SU-DHL-6 (cell line): ENCODE results near the gene SPATA4.
A peak's percentile ranks its signal among the peaks of the same experiment; 100 is the strongest.

Experiments
- H2AFZ ChIP-seq: fragments of 200-600 bp; sonication (generic); 2 replicates; pipeline ENCODE4 v1.6.1; 2014; ENCODE audit warnings: low read depth, mild to moderate bottlenecking, moderate library complexity, mixed read lengths, antibody characterized with exemption, low read length; ENCODE audit not compliant: severe bottlenecking
- H3F3A ChIP-seq: fragments of 200-600 bp; shearing (Covaris generic); 2 replicates; pipeline ENCODE4 v1.6.0; 2016; ENCODE audit warnings: antibody characterized with exemption, mild to moderate bottlenecking; ENCODE audit not compliant: insufficient read depth
- H3K27ac ChIP-seq: fragments of 200-600 bp; sonication (generic); 2 replicates; pipeline ENCODE4 v1.5.1; 2016; ENCODE audit warnings: low read depth, mild to moderate bottlenecking, low read length, moderate library complexity, mixed read lengths
- H3K27me3 ChIP-seq: fragments of 200-600 bp; sonication (generic), shearing (Covaris generic); 2 replicates; pipeline ENCODE4 v1.6.0; 2014; ENCODE audit warnings: mild to moderate bottlenecking, low read length
- H3K36me3 ChIP-seq: fragments of 200-600 bp; sonication (generic); 2 replicates; pipeline ENCODE4 v1.6.1; 2014; ENCODE audit warnings: mild to moderate bottlenecking, low read length, mixed read lengths
- H3K4me2 ChIP-seq: fragments of 300-600, 200-600 bp; shearing (Covaris generic), sonication (generic); 2 replicates; pipeline ENCODE4 v1.6.0; 2014; ENCODE audit warnings: low read length, low read depth, mild to moderate bottlenecking; ENCODE audit not compliant: poor library complexity, severe bottlenecking
- H3K4me3 ChIP-seq: fragments of 200-600 bp; sonication (generic); 2 replicates; pipeline ENCODE4 v1.5.1; 2014; ENCODE audit warnings: antibody characterized with exemption, low read length, mild to moderate bottlenecking, mixed read lengths; ENCODE audit not compliant: insufficient read depth, poor library complexity, severe bottlenecking
- H3K79me2 ChIP-seq: fragments of 200-600 bp; sonication (generic); 2 replicates; pipeline ENCODE4 v1.6.1; 2014; ENCODE audit warnings: mild to moderate bottlenecking, low read length, moderate library complexity; ENCODE audit not compliant: insufficient read depth
- H3K9ac ChIP-seq: fragments of 200-600 bp; sonication (generic); 2 replicates; pipeline ENCODE4 v1.7.0; 2014; ENCODE audit warnings: mild to moderate bottlenecking, low read length
- H3K9me2 ChIP-seq: fragments of 200-600 bp; sonication (generic); replicated peaks from 2 replicates; pipeline ENCODE4 v1.6.1; 2014; ENCODE audit warnings: low read length; ENCODE audit not compliant: insufficient read depth
- H3K9me3 ChIP-seq: fragments of 200-600 bp; sonication (generic); 2 replicates; pipeline ENCODE4 v1.6.1; 2014; ENCODE audit warnings: low read length, mixed read lengths; ENCODE audit not compliant: insufficient read depth
- H4K20me1 ChIP-seq: fragments of 200-600 bp; sonication (generic); 2 replicates; pipeline ENCODE4 v1.6.1; 2014; ENCODE audit warnings: low read depth, mild to moderate bottlenecking, antibody characterized with exemption, low read length, moderate library complexity, mixed read lengths
- CTCF ChIP-seq: fragments of 200-600 bp; sonication (generic); IDR thresholded peaks from one replicate; pipeline ENCODE4 v1.5.1; 2017; ENCODE audit warnings: antibody characterized with exemption, mild to moderate bottlenecking, low read length, moderate library complexity; ENCODE audit not compliant: insufficient read depth, poor library complexity, severe bottlenecking
- EZH2phosphoT487 ChIP-seq: fragments of 200-600 bp; sonication (generic), shearing (Covaris generic); conservative IDR thresholded peaks from 2 replicates; pipeline ENCODE4 v1.6.1; 2018; ENCODE audit warnings: mild to moderate bottlenecking, antibody characterized with exemption, low read length, moderate library complexity, mixed read lengths

Gene SPATA4

GRCh38 chr4:176238826-176239225 is 43.4 kb upstream of the SPATA4 start:
- no peak for TF ChIP-seq CTCF
- TF ChIP-seq EZH2phosphoT487: no peak
- Histone ChIP-seq H3K9me2 (no peaks in the 10 kb centered on the region), H3F3A (no peaks in the 10 kb centered on the region), H3K9ac (no peak overlapping the region), H3K4me2 (no peak overlapping the region), H3K9me3 (no peaks in the 10 kb centered on the region), H3K27ac (no peak overlapping the region), H3K27me3 (no peaks in the 10 kb centered on the region), H3K79me2 (no peaks in the 10 kb centered on the region), H3K36me3 (no peaks in the 10 kb centered on the region), H2AFZ (no peak overlapping the region), H4K20me1 (no peaks in the 10 kb centered on the region), H3K4me3 (no peak overlapping the region)

GRCh38 chr4:176238157-176238610 is 42.8 kb upstream of the SPATA4 start:
- H3K4me2 ChIP-seq: no peak overlapping the region
- TF ChIP-seq EZH2phosphoT487 (no peak), CTCF (no peak)
- H4K20me1 ChIP-seq: no peaks in the 10 kb centered on the region
- H3K4me3 ChIP-seq: no peak overlapping the region
- no peak overlapping the region for H2AFZ ChIP-seq
- no peak overlapping the region for H3K9ac ChIP-seq
- H3K9me3 ChIP-seq: no peaks in the 10 kb centered on the region
- H3K9me2 ChIP-seq: no peaks in the 10 kb centered on the region
- no peaks in the 10 kb centered on the region for H3K79me2 ChIP-seq
- no peaks in the 10 kb centered on the region for H3F3A ChIP-seq
- H3K27me3 ChIP-seq: no peaks in the 10 kb centered on the region
- H3K36me3 ChIP-seq: no peaks in the 10 kb centered on the region
- no peak overlapping the region for H3K27ac ChIP-seq

GRCh38 chr4:176236946-176237345 is 41.6 kb upstream of the SPATA4 start:
- no peaks in the 10 kb centered on the region for H3K79me2 ChIP-seq
- H3F3A ChIP-seq: no peaks in the 10 kb centered on the region
- H3K36me3 ChIP-seq: no peaks in the 10 kb centered on the region
- H3K27ac ChIP-seq: no peak overlapping the region
- no peaks in the 10 kb centered on the region for H3K9me2 ChIP-seq
- no peaks in the 10 kb centered on the region for H4K20me1 ChIP-seq
- TF ChIP-seq EZH2phosphoT487 (no peak), CTCF (no peak)
- no peak overlapping the region for H3K4me3 ChIP-seq
- no peaks in the 10 kb centered on the region for H3K27me3 ChIP-seq
- no peak overlapping the region for H3K4me2 ChIP-seq
- no peaks in the 10 kb centered on the region for H3K9me3 ChIP-seq
- H3K9ac ChIP-seq: no peak overlapping the region
- H2AFZ ChIP-seq: peak overlapping the region; percentile 9

GRCh38 chr4:176230836-176231235 is 35.5 kb upstream of the SPATA4 start:
- no peaks in the 10 kb centered on the region for H3K79me2 ChIP-seq
- H3K4me3 ChIP-seq: no peak overlapping the region
- H4K20me1 ChIP-seq: no peaks in the 10 kb centered on the region
- H3K9me3 ChIP-seq: no peaks in the 10 kb centered on the region
- H3K36me3 ChIP-seq: no peaks in the 10 kb centered on the region
- no peak overlapping the region for H3K27ac ChIP-seq
- TF ChIP-seq EZH2phosphoT487 (no peak), CTCF (no peak)
- H3K9me2 ChIP-seq: no peaks in the 10 kb centered on the region
- no peaks in the 10 kb centered on the region for H3K27me3 ChIP-seq
- no peaks in the 10 kb centered on the region for H3F3A ChIP-seq
- no peak overlapping the region for H3K9ac ChIP-seq
- no peak overlapping the region for H3K4me2 ChIP-seq
- no peak overlapping the region for H2AFZ ChIP-seq
